ENCODE measurements around the gene ELAVL2.

DNA sequence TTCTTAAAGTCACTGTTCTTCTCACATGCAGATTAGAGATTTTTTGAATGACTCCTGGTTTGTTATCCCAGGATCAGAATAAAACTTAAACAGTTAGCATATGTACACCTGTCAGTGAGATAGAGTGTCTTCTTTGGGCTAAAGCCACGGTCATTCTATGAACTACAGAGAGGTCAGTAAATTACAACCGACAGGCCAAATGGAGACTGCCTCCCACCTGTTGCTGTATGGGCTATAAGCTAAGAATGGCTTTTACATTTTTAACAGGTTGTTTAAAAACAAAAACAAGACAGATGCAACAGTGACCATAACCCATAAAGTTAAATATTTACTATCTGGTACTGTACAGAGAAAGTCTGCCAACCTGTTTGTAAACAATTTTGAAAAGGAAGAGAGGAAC lies 125.7 kb downstream of the ELAVL2 start:
- no peak for TF ChIP-seq EZH2 (optimal IDR thresholded peaks at IDR 0.05; ENCODE audit: low read depth, low read length)
- TF ChIP-seq, protein P1, sequence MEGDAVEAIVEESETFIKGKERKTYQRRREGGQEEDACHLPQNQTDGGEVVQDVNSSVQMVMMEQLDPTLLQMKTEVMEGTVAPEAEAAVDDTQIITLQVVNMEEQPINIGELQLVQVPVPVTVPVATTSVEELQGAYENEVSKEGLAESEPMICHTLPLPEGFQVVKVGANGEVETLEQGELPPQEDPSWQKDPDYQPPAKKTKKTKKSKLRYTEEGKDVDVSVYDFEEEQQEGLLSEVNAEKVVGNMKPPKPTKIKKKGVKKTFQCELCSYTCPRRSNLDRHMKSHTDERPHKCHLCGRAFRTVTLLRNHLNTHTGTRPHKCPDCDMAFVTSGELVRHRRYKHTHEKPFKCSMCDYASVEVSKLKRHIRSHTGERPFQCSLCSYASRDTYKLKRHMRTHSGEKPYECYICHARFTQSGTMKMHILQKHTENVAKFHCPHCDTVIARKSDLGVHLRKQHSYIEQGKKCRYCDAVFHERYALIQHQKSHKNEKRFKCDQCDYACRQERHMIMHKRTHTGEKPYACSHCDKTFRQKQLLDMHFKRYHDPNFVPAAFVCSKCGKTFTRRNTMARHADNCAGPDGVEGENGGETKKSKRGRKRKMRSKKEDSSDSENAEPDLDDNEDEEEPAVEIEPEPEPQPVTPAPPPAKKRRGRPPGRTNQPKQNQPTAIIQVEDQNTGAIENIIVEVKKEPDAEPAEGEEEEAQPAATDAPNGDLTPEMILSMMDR (IDR thresholded peaks at IDR 0.05; ENCODE audit: low read length) = no peak
